Stimulated activated CD4-positive, alpha-beta T cell treated with anti-CD3 and anti-CD28 coated beads, Interleukin-15, amount 100 ng/mL, for 1 hour (primary cell): ENCODE measurements around the gene GRIK1.

Experiments used
- DNase-seq, 2 donors: peaks; one replicate each; pipeline ENCODE4 v3.0.0-alpha.2; 2020; ENCODE audit warnings: low read depth in 1 of 2, low spot score in 1 of 2

GRIK1 gene

GRCh38 chr21:29721221-29721620, 218.6 kb downstream of the GRIK1 start:
- no peak for DNase-seq

- no peak for DNase-seq
Measured at GRCh38 chr21:29719521-29719920, 220.3 kb downstream of the GRIK1 start.

- no peak for DNase-seq
Measured at GRCh38 chr21:29718081-29718815, 221.5 kb downstream of the GRIK1 start.

GRCh38 chr21:29717659-29718058, 222.1 kb downstream of the GRIK1 start:
- DNase-seq = no peak

GRCh38 chr21:29716753-29717152, 223.0 kb downstream of the GRIK1 start:
- DNase-seq = no peak

GRCh38 chr21:29715089-29715488, 224.7 kb downstream of the GRIK1 start:
- no peak for DNase-seq

GRCh38 chr21:29712818-29713217, 227.0 kb downstream of the GRIK1 start:
- DNase-seq = no peak

GRCh38 chr21:29711236-29711635, 228.6 kb downstream of the GRIK1 start:
- no peak for DNase-seq

- DNase-seq = no peak
Measured at GRCh38 chr21:29710498-29710897, 229.3 kb downstream of the GRIK1 start.

GRCh38 chr21:29708401-29708800, 231.4 kb downstream of the GRIK1 start:
- DNase-seq = no peak

- no peak for DNase-seq
Measured at GRCh38 chr21:29704719-29705118, 235.1 kb downstream of the GRIK1 start.

GRCh38 chr21:29701676-29702075, 238.1 kb downstream of the GRIK1 start:
- DNase-seq = no peak

- DNase-seq = no peak
Measured at GRCh38 chr21:29697555-29698193, 242.1 kb downstream of the GRIK1 start.

- no peak for DNase-seq
Measured at GRCh38 chr21:29696937-29697336, 242.9 kb downstream of the GRIK1 start.

GRCh38 chr21:29691616-29692491, 247.9 kb downstream of the GRIK1 start:
- no peak for DNase-seq

GRCh38 chr21:29689753-29690152, 250.0 kb downstream of the GRIK1 start:
- DNase-seq = no peak

GRCh38 chr21:29684106-29684505, 255.7 kb downstream of the GRIK1 start:
- no peak for DNase-seq

- no peak for DNase-seq
Measured at GRCh38 chr21:29682800-29683199, 257.0 kb downstream of the GRIK1 start.

GRCh38 chr21:29680273-29680672, 259.5 kb downstream of the GRIK1 start:
- DNase-seq = no peak

- DNase-seq = no peak
Measured at GRCh38 chr21:29678626-29679025, 261.2 kb downstream of the GRIK1 start.

- DNase-seq = no peak
Measured at GRCh38 chr21:29677326-29677725, 262.5 kb downstream of the GRIK1 start.

GRCh38 chr21:29676395-29676794, 263.4 kb downstream of the GRIK1 start:
- no peak for DNase-seq
